Left lung (tissue), 10 donors: ENCODE results near the gene RAB12. TPM values are rescaled to one million over a fixed set of nuclear protein-coding genes. Genes with fewer than 3 reads are reported as not detected.

Experiments used
- ATAC-seq: fragments of 200-7000 bp; cut with Tn5 transposase; one replicate; pipeline ENCODE4 v1.9.1; 2020; ENCODE audit warnings: moderate library complexity
- DNase-seq, 4 donors: peaks; one replicate each; pipeline ENCODE4 v3.0.0-alpha.2; 2013 to 2020
- H3K27ac ChIP-seq, 2 donors: fragments of 200-600 bp; sonication (generic) in 1 of 2; one replicate each; pipeline versions ENCODE4 v1.5.0 to v1.8.0; 2020 to 2021
- H3K27me3 ChIP-seq, 2 donors: fragments of 200-600 bp; sonication (generic) in 1 of 2; one replicate each; pipeline versions ENCODE4 v1.5.0 to v1.8.0; 2020 to 2021
- H3K36me3 ChIP-seq, 2 donors: fragments of 200-600 bp; sonication (generic) in 1 of 2; one replicate each; pipeline versions ENCODE4 v1.5.0 to v1.8.0; 2020 to 2021
- H3K4me1 ChIP-seq, 2 donors: fragments of 200-600 bp; one replicate each; pipeline ENCODE4 v1.8.0; 2021
- H3K4me3 ChIP-seq, 2 donors: fragments of 200-600 bp; sonication (generic) in 1 of 2; one replicate each; pipeline versions ENCODE4 v1.5.0 to v1.8.0; 2020 to 2021; ENCODE audit warnings: mild to moderate bottlenecking in 1 of 2
- H3K9me3 ChIP-seq, 2 donors: fragments of 200-600 bp; sonication (generic) in 1 of 2; one replicate each; pipeline versions ENCODE4 v1.5.0 to v1.8.0; 2020 to 2021
- intact Hi-C, 2 donors: fragments of 100-400 bp; cut with DNase I; formaldehyde crosslinking; loops; one replicate each; pipeline versions ENCODE4 v1.11.2 to v1.14.2; 2022
- polyA plus RNA-seq, 6 donors: library from polyadenylated mRNA; unstranded; fragments of 120-200 nt; gene quantifications; one replicate each; pipeline ENCODE4 v1.2.1, GENCODE V29; 2013; ENCODE audit not compliant: insufficient read length in 6 of 6
- total RNA-seq, 2 donors: library from RNA; stranded (reverse); fragmentation: NEBNext Ultra II Directional; extraction: Animal tissue kit (Norgen Biotek cat#: 25700); gene quantifications; one replicate each; pipeline ENCODE4 v1.2.1, GENCODE V29; 2021
- TF ChIP-seq, protein P1 (sequence below), 2 donors: fragments of 200-600 bp; sonication (generic) in 1 of 2; IDR thresholded peaks; one replicate each; pipeline versions ENCODE4 v1.5.0 to v1.8.0; 2021; ENCODE audit warnings: antibody characterized with exemption in 2 of 2
- donor health status: DM: no; HTN: yes; CAD: no.
- donor health status: DM: no; HTN: no; CAD: no.

The RAB12 gene
- total and polyA plus RNA-seq, 8 donors, result 41.4 to 60.0 (median 51.3) TPM

DNA sequence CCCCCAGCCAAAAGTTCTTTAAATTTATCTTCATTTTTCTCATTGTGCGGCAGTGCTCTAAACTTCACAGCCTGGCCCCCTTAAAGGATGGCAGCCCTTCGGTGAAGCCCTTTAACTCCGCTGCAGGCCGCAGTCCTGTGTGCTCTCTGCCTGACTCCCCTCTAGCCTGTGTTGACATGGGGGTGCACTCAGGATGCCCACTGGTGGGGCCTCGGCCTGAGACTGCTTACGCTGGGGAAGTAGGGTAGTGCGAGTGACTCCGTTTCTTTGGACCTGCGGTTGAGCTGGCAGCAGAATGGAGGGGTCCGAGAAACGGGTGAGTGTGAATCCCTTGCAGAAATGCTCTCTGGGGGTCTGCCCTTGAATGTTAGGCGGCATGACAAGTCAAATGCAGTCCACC is 5.6 kb downstream of the RAB12 start:
- peaks cover 10 to 50% of the 10 kb centered on the region in 2 donors for H3K4me1 ChIP-seq
- DNase-seq (peak in 1 of 4 donors; percentile 58), ATAC-seq (no peak)
- no peaks in the 10 kb centered on the region for H3K36me3 ChIP-seq
- no peaks in the 10 kb centered on the region for H3K9me3 ChIP-seq
- TF ChIP-seq, protein P1, sequence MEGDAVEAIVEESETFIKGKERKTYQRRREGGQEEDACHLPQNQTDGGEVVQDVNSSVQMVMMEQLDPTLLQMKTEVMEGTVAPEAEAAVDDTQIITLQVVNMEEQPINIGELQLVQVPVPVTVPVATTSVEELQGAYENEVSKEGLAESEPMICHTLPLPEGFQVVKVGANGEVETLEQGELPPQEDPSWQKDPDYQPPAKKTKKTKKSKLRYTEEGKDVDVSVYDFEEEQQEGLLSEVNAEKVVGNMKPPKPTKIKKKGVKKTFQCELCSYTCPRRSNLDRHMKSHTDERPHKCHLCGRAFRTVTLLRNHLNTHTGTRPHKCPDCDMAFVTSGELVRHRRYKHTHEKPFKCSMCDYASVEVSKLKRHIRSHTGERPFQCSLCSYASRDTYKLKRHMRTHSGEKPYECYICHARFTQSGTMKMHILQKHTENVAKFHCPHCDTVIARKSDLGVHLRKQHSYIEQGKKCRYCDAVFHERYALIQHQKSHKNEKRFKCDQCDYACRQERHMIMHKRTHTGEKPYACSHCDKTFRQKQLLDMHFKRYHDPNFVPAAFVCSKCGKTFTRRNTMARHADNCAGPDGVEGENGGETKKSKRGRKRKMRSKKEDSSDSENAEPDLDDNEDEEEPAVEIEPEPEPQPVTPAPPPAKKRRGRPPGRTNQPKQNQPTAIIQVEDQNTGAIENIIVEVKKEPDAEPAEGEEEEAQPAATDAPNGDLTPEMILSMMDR (IDR thresholded peaks at IDR 0.05), result no peak
- H3K27me3 ChIP-seq, result peaks cover 0 to 2% of the 10 kb centered on the region in 2 donors
- intact Hi-C loops, result no loop called here
- no peak overlapping the region for H3K27ac ChIP-seq
- no peak overlapping the region for H3K4me3 ChIP-seq

DNA sequence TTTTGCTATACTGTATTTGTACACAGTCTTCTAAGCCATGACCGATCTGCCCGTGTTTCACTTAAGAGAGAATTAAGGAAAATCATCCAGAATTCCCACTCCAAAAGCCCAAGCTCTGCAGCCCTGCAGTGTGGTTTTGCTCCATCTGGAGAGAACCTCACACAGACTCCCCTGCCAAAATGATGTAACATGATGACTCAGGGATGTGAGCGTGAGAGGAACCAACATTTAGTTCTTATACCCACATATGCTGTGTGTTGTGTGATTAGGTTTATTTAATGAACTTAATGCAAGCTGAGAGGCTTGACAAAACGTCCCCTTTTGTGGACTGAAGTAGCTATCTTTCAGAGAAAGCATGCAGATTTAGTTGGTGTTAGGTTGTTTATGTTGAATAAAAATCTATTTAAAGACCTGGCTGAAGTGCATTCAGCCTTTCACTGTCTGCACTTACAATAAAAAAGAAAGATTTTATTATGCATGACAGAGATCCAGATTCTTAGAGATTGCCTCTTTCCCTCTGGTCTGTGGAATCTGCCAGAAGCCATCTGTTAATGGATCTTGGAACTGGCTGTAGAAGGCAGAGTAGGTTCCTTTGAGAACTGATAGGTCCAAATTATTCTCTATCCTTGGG is 6.3 kb downstream of the RAB12 start:
- H3K27ac ChIP-seq, result peak overlapping the region; percentile 7 to 60
- H3K27me3 ChIP-seq, result no peaks in the 10 kb centered on the region
- no peaks in the 10 kb centered on the region for H3K9me3 ChIP-seq
- DNase-seq (peak in 2 of 4 donors; percentile 46 to 72), ATAC-seq (peak; percentile 76)
- intact Hi-C loops, result no loop called here
- TF ChIP-seq, protein P1 (IDR thresholded peaks at IDR 0.05), result no peak
- peaks cover 10 to 50% of the 10 kb centered on the region in 2 donors for H3K4me1 ChIP-seq
- H3K4me3 ChIP-seq, result no peak overlapping the region
- no peaks in the 10 kb centered on the region for H3K36me3 ChIP-seq

DNA sequence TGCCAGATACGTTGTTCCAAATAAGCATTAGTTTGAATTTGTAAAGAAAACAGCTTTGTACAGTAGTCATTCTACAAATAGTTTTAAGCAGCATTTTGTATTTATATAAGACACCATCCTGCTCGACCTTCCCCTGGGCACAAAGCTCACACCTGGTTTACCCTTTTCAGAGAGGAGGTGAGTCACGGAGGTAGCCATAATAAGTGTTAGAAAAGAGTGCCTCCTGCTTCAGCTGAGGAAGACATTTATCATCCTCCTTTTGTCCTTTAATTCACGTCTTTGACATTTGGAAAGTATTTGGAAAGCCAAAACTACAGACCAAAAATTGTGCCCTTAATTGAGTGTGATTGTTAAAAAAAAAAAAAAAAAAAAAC is 6.8 kb downstream of the RAB12 start:
- ATAC-seq, result no peak
- H3K27me3 ChIP-seq, result no peaks in the 10 kb centered on the region
- TF ChIP-seq, protein P1 (IDR thresholded peaks at IDR 0.05), result no peak
- H3K36me3 ChIP-seq, result no peaks in the 10 kb centered on the region
- no peak for DNase-seq
- H3K4me3 ChIP-seq, result no peak overlapping the region
- H3K27ac ChIP-seq, result peak overlapping the region; percentile 7 to 60
- intact Hi-C loops, result no loop called here
- H3K4me1 ChIP-seq, result peaks cover 9 to 48% of the 10 kb centered on the region in 2 donors
- no peaks in the 10 kb centered on the region for H3K9me3 ChIP-seq

DNA sequence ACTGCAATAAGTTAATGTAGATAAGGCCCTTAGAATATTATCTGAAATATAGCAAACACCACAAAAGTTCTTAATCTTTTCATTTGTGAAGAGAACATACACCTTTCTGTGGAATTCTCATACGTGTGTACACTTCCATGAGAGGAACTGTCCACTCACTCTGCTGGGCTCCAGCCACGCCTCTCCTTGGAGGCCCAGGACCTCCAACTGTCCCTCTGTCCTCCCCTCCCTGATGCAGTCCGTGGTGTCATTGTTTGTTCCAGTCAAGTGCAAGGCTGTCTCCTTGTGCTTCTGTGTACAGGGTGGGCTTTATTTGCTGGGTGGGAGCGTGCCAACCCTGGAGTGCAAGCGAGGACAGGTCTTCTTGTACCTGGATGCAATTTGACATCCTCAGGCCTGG is 8.7 kb downstream of the RAB12 start:
- no peak overlapping the region for H3K27ac ChIP-seq
- TF ChIP-seq, protein P1 (IDR thresholded peaks at IDR 0.05), result no peak
- intact Hi-C loops, result no loop called here
- no peaks in the 10 kb centered on the region for H3K9me3 ChIP-seq
- no peaks in the 10 kb centered on the region for H3K27me3 ChIP-seq
- DNase-seq (peak in 1 of 4 donors; percentile 29), ATAC-seq (no peak)
- H3K36me3 ChIP-seq, result no peaks in the 10 kb centered on the region
- peaks cover 0 to 37% of the 10 kb centered on the region in 2 donors for H3K4me1 ChIP-seq
- H3K4me3 ChIP-seq, result no peak overlapping the region

DNA sequence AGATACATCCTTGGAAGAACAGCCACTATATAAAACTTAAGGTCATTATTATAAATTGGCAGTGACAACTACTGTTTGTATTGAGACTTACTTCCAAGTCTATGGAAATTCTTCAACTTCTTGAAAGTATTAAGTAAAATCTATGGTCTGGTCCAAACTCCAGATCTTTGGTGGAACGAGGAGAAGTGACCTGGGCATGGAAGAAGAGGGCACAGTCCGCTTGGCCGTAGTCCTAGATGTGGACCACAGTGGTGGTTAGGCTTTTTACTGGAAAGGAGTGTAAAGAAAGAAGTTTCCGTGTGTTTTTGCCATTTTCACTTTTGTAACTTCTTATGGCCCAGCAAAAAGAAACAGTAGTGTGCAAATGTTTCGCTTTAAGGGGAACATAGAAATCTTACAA is 9.8 kb downstream of the RAB12 start:
- intact Hi-C loops, result no loop called here
- Histone ChIP-seq H3K27me3 (no peaks in the 10 kb centered on the region), H3K4me1 (peaks cover 4 to 44% of the 10 kb centered on the region in 2 donors), H3K9me3 (no peaks in the 10 kb centered on the region), H3K4me3 (no peak overlapping the region), H3K27ac (no peak overlapping the region), H3K36me3 (no peaks in the 10 kb centered on the region)
- ATAC-seq (no peak), DNase-seq (no peak)
- TF ChIP-seq, protein P1 (IDR thresholded peaks at IDR 0.05), result no peak
